ENCODE results near the gene COL4A2.

- TF ChIP-seq ZNF274 (IDR thresholded peaks at IDR 0.05; ENCODE audit: low read depth, low read length) = no peak
- no peak for TF ChIP-seq YY1 (IDR thresholded peaks at IDR 0.05; ENCODE audit: insufficient read depth, insufficient read length)
- TF ChIP-seq SUZ12 (IDR thresholded peaks at IDR 0.05; ENCODE audit: extremely low read depth, insufficient read depth, insufficient read length) = no peak
Measured at GRCh38 chr13:110411688-110412059, 104.6 kb downstream of the COL4A2 start.
